HepG2 (cell line): Measurements from ENCODE around the gene SAMD4A. TPM values are rescaled to one million over a fixed set of nuclear protein-coding genes. Genes with fewer than 3 reads are reported as not detected.

Experiments
- ARID3A ChIP-seq: IDR thresholded peaks from 2 replicates; pipeline ENCODE4 v1.6.1; 2012; ENCODE audit warnings: low read depth, low read length, improper control_type of control experiment
- CBX2 ChIP-seq, 2 experiments: fragments of 200-600 bp in 1 of 2; sonication (generic); formaldehyde crosslinking in 1 of 2; IDR thresholded peaks; 2 replicates each; pipeline versions ENCODE4 v1.7.0 to v1.8.1; 2018 to 2022; ENCODE audit warnings: low read depth in 2 of 2, low read length in 1 of 2, mild to moderate bottlenecking in 1 of 2, missing genetic modification reagents in 1 of 2
- DPF2 ChIP-seq: sonication (generic); formaldehyde crosslinking; IDR thresholded peaks from 2 replicates; pipeline ENCODE4 v1.4.0; 2020; ENCODE audit warnings: mild to moderate bottlenecking, low read depth, missing genetic modification reagents, borderline replicate concordance
- HNF4G ChIP-seq, 2 experiments: sonication (generic) in 1 of 2; formaldehyde crosslinking in 1 of 2; IDR thresholded peaks; 2 replicates each; pipeline versions ENCODE4 v1.4.0 to v1.6.1; 2011 to 2020; ENCODE audit warnings: borderline replicate concordance in 2 of 2, low read depth in 2 of 2, mild to moderate bottlenecking in 2 of 2, low read length in 1 of 2, missing genetic modification reagents in 1 of 2, moderate library complexity in 1 of 2
- JUNB ChIP-seq: sonication (generic); formaldehyde crosslinking; IDR thresholded peaks from 2 replicates; pipeline ENCODE4 v1.8.0; 2022; ENCODE audit warnings: missing genetic modification reagents, mild to moderate bottlenecking, borderline replicate concordance
- NFE2L1 ChIP-seq: sonication (generic); formaldehyde crosslinking; IDR thresholded peaks from 2 replicates; pipeline ENCODE4 v1.4.0; 2020; ENCODE audit warnings: missing genetic modification reagents, mild to moderate bottlenecking, borderline replicate concordance
- PCBP2 ChIP-seq: fragments of 200-400 bp; formaldehyde crosslinking; optimal IDR thresholded peaks from 2 replicates; pipeline ENCODE3; 2018; ENCODE audit warnings: low read length, low read depth; ENCODE audit not compliant: poor library complexity, severe bottlenecking
- RARA ChIP-seq: IDR thresholded peaks from 2 replicates; pipeline ENCODE4 v1.6.1; 2016; ENCODE audit warnings: missing genetic modification reagents, missing compliant biosample characterization
- SP4 ChIP-seq: sonication (generic); formaldehyde crosslinking; IDR thresholded peaks from 2 replicates; pipeline ENCODE4 v1.8.1; 2023; ENCODE audit warnings: mild to moderate bottlenecking, missing genetic modification reagents
- TBP ChIP-seq: sonication (generic); formaldehyde crosslinking; IDR thresholded peaks from 2 replicates; pipeline ENCODE4 v1.5.0; 2020; ENCODE audit warnings: missing genetic modification reagents
- YY1 ChIP-seq: IDR thresholded peaks from 2 replicates; pipeline ENCODE4 v1.6.1; 2011; ENCODE audit warnings: low read length, low read depth, moderate library complexity, mild to moderate bottlenecking; ENCODE audit not compliant: insufficient read depth, insufficient replicate concordance
- ZBTB46 ChIP-seq: sonication (generic); formaldehyde crosslinking; IDR thresholded peaks from 2 replicates; pipeline ENCODE4 v1.4.0; 2020; ENCODE audit warnings: mild to moderate bottlenecking, missing genetic modification reagents, borderline replicate concordance
- ZBTB7A ChIP-seq: sonication (generic); formaldehyde crosslinking; IDR thresholded peaks from 2 replicates; pipeline ENCODE4 v1.8.0; 2022; ENCODE audit warnings: mild to moderate bottlenecking, missing genetic modification reagents
- ZMAT3 ChIP-seq: sonication (generic); formaldehyde crosslinking; conservative IDR thresholded peaks from 2 replicates; pipeline ENCODE4 v1.7.0; 2021; ENCODE audit warnings: missing genetic modification reagents
- ZNF253 ChIP-seq: sonication (generic); formaldehyde crosslinking; IDR thresholded peaks from 2 replicates; pipeline ENCODE4 v1.8.0; 2022; ENCODE audit warnings: mild to moderate bottlenecking, missing genetic modification reagents, borderline replicate concordance
- ZNF292 ChIP-seq: sonication (generic); formaldehyde crosslinking; IDR thresholded peaks from 2 replicates; pipeline ENCODE4 v1.8.1; 2022; ENCODE audit warnings: mild to moderate bottlenecking, low read depth, missing genetic modification reagents, borderline replicate concordance
- ZNF550 ChIP-seq: sonication (generic); formaldehyde crosslinking; IDR thresholded peaks from 2 replicates; pipeline ENCODE4 v1.4.0; 2020; ENCODE audit warnings: mild to moderate bottlenecking, missing genetic modification reagents, borderline replicate concordance
- ZNF615 ChIP-seq: sonication (generic); formaldehyde crosslinking; IDR thresholded peaks from 2 replicates; pipeline ENCODE4 v1.5.0; 2020; ENCODE audit warnings: mild to moderate bottlenecking, missing genetic modification reagents, borderline replicate concordance
- ZNF879 ChIP-seq: sonication (generic); formaldehyde crosslinking; IDR thresholded peaks from 2 replicates; pipeline ENCODE4 v1.8.1; 2023; ENCODE audit warnings: missing genetic modification reagents
- polyA plus RNA-seq, 8 experiments: library from polyadenylated mRNA; depleted of rRNA in 3 of 8; stranded (reverse) in 7 of 8; unstranded in 1 of 8; fragments of >200 nt; fragmentation: Illumina TruSeq in 4 of 8; extraction: Trizol in 4 of 8; gene quantifications; 2 replicates each; pipeline versions ENCODE4 v1.2.1 to v1.2.3, GENCODE V29; 2011 to 2016; ENCODE audit warnings: low read depth in 4 of 8, missing spikeins in 1 of 8, mixed read lengths in 1 of 8; ENCODE audit not compliant: insufficient read depth in 1 of 8
- total RNA-seq, 5 experiments: library from RNA; depleted of rRNA; stranded (reverse); fragments of >200 nt; fragmentation: Illumina TruSeq; extraction: Trizol; gene quantifications; 2 replicates each; pipeline ENCODE4 v1.2.3, GENCODE V29; 2016; ENCODE audit warnings: low read depth in 1 of 5
- TF ChIP-seq, protein P1 (sequence below): fragments of 450-650 bp; IDR thresholded peaks from 2 replicates; pipeline ENCODE4 v1.6.1; 2017
- TF ChIP-seq, protein P2 (sequence below): IDR thresholded peaks from 2 replicates; pipeline ENCODE4 v1.6.1; 2016; ENCODE audit warnings: low read depth

Gene SAMD4A
- total and polyA plus RNA-seq, 2 of the 13 experiments (the other 11 are each of a cell fraction or from before 2014, with no cell fraction given): 11.8 to 13.0 TPM

- TF ChIP-seq, protein P1, sequence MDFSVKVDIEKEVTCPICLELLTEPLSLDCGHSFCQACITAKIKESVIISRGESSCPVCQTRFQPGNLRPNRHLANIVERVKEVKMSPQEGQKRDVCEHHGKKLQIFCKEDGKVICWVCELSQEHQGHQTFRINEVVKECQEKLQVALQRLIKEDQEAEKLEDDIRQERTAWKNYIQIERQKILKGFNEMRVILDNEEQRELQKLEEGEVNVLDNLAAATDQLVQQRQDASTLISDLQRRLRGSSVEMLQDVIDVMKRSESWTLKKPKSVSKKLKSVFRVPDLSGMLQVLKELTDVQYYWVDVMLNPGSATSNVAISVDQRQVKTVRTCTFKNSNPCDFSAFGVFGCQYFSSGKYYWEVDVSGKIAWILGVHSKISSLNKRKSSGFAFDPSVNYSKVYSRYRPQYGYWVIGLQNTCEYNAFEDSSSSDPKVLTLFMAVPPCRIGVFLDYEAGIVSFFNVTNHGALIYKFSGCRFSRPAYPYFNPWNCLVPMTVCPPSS: no peak
- TF ChIP-seq ZMAT3 (CRISPR knock-in tag) (0 out of 2 replicates have a peak, but pooled peaks have one; percentile 26), ARID3A (no peak), SP4 (CRISPR knock-in tag) (peak; percentile 37; the same call in 1 of the 2 replicates), ZBTB7A (peak; percentile 45; the same call in 1 of the 2 replicates), ZNF253 (CRISPR knock-in tag) (no peak), TBP (CRISPR knock-in tag) (no peak), JUNB (no peak), ZNF879 (CRISPR knock-in tag) (peak; percentile 29; the same call in 1 of the 2 replicates), PCBP2 (no peak), YY1 (peak; percentile 16), ZNF615 (CRISPR knock-in tag) (peak; percentile 39; the same call in 1 of the 2 replicates), CBX2 (IDR thresholded peaks at IDR 0.05; ENCODE audit: low read depth, low read length) (no peak), CBX2 (CRISPR knock-in tag; IDR thresholded peaks at IDR 0.05; ENCODE audit: low read depth) (no peak), RARA (CRISPR knock-in tag) (peak; percentile 37; the same call in 1 of the 2 replicates), ZNF292 (CRISPR knock-in tag) (no peak), HNF4G (IDR thresholded peaks at IDR 0.05; ENCODE audit: borderline replicate concordance, low read depth, low read length) (peak; percentile 55; the same call in 1 of the 2 replicates), HNF4G (CRISPR knock-in tag; IDR thresholded peaks at IDR 0.05; ENCODE audit: borderline replicate concordance, low read depth) (peak; percentile 70; the same call in 1 of the 2 replicates), ZBTB46 (CRISPR knock-in tag) (no peak), ZNF550 (CRISPR knock-in tag) (no peak), NFE2L1 (CRISPR knock-in tag) (0 out of 2 replicates have a peak, but pooled peaks have one; percentile 44), DPF2 (no peak)
- TF ChIP-seq, protein P2, sequence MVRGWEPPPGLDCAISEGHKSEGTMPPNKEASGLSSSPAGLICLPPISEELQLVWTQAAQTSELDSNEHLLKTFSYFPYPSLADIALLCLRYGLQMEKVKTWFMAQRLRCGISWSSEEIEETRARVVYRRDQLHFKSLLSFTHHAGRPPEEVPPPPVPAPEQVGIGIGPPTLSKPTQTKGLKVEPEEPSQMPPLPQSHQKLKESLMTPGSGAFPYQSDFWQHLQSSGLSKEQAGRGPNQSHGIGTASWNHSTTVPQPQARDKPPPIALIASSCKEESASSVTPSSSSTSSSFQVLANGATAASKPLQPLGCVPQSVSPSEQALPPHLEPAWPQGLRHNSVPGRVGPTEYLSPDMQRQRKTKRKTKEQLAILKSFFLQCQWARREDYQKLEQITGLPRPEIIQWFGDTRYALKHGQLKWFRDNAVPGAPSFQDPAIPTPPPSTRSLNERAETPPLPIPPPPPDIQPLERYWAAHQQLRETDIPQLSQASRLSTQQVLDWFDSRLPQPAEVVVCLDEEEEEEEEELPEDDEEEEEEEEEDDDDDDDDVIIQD: no peak
Observed at GRCh38 chr14:54564868-54565784, 1.8 kb upstream of the SAMD4A start (continued).
